ENCODE data around the gene SERPINF2.
A peak's percentile ranks its signal among the peaks of the same experiment; 100 is the strongest.

SERPINF2 gene

DNA sequence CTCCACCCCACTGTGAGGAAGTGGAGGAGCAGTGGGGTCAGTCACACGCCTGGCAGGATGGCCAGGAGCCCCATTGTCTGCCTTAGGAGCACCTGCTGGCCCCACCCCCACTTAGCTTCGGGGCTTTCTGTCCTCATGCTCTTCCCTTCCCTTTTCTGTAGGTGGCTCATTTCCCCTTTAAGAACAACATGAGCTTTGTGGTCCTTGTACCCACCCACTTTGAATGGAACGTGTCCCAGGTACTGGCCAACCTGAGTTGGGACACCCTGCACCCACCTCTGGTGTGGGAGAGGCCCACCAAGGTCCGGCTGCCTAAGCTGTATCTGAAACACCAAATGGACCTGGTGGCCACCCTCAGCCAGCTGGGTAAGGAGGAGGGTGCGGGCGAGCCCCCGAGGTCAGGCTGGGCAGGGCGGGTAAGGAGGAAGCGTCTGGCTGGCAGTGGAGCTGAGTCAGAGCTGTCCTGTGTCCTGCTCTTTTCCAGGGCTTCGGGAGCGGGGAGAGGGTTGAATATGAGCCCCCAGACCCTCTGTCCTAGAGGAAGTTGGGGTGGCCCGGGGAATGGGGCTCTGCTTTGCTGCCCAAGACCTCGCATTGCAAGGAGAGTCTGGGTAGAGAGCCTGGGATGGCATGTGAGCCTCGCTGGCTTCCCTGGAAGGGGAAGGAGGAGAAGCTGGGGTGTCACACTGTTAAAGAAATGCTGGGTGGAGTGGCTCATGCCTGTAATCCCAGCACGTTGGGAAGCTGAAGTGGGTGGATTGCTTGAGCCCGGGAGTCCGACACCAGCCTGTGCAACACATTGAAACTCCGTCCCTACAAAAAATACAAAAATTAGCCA lies 10.0 kb downstream of the SERPINF2 start:
- H2BK5ac ChIP-seq (ENCODE audit: low read length), result no peak overlapping the region
- WGBS (ENCODE audit: extremely low coverage, insufficient coverage, low lambda C conversion rate), result no CpG with 5 or more reads among the region's 18 CpGs
- no peaks in the 10 kb centered on the region for H3K79me2 ChIP-seq (ENCODE audit: control insufficient read depth, insufficient read depth, low read length)
- no peak overlapping the region for H3K27ac ChIP-seq (ENCODE audit: low read depth, low read length)
- no peak overlapping the region for H3K18ac ChIP-seq (ENCODE audit: low read length)
- H3K56ac ChIP-seq (ENCODE audit: low read length), result peak overlapping the region; percentile 57
- H4K8ac ChIP-seq (ENCODE audit: low read depth, low read length), result no peak overlapping the region
- H3K4me2 ChIP-seq (ENCODE audit: low read length), result no peak overlapping the region
- no peak overlapping the region for H2BK15ac ChIP-seq (replicated peaks; ENCODE audit: low read depth)
- H3K27me3 ChIP-seq (ENCODE audit: insufficient read depth, low read length, poor library complexity), result no peaks in the 10 kb centered on the region
- H2AK5ac ChIP-seq (ENCODE audit: low read length), result no peak overlapping the region
- H3K23ac ChIP-seq (ENCODE audit: low read length), result no peak overlapping the region
- H3K4ac ChIP-seq (ENCODE audit: low read depth, low read length), result no peak overlapping the region
- H4K5ac ChIP-seq (ENCODE audit: low read length), result no peak overlapping the region
- no peaks in the 10 kb centered on the region for H3K79me1 ChIP-seq (ENCODE audit: low read length)
- no peaks in the 10 kb centered on the region for H3K36me3 ChIP-seq (ENCODE audit: control insufficient read depth, insufficient read depth, low read length)
- no peak overlapping the region for H3K4me3 ChIP-seq (ENCODE audit: low read length)
- H2BK120ac ChIP-seq (ENCODE audit: low read depth, low read length), result no peak overlapping the region
- peak; percentile 57 for DNase-seq
- no peaks in the 10 kb centered on the region for H3K4me1 ChIP-seq (ENCODE audit: control insufficient read depth, low read depth, low read length)
- H3K9ac ChIP-seq (ENCODE audit: low read length), result no peak overlapping the region

DNA sequence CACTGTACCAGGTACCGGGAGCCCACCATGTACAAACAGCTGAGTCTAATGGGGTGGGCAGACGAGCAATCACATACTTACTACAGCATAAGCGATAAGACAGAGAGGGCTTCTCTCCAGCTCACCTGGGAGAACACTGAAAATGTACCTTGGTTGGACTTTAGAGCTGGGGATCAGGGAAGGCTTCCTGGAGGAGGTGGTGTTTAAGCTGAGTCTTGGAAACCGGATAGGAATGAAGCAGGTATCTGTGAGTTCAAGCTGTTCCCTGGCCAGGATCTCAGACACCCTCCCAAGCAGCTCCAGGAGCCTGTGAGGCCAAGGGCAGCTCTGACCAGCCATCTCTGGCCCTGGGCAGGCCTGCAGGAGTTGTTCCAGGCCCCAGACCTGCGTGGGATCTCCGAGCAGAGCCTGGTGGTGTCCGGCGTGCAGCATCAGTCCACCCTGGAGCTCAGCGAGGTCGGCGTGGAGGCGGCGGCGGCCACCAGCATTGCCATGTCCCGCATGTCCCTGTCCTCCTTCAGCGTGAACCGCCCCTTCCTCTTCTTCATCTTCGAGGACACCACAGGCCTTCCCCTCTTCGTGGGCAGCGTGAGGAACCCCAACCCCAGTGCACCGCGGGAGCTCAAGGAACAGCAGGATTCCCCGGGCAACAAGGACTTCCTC lies 11.2 kb downstream of the SERPINF2 start:
- H3K4ac ChIP-seq (ENCODE audit: low read depth, low read length), result no peak overlapping the region
- H3K56ac ChIP-seq (ENCODE audit: low read length), result no peak overlapping the region
- H4K8ac ChIP-seq (ENCODE audit: low read depth, low read length), result no peak overlapping the region
- H3K18ac ChIP-seq (ENCODE audit: low read length), result no peak overlapping the region
- no peaks in the 10 kb centered on the region for H3K36me3 ChIP-seq (ENCODE audit: control insufficient read depth, insufficient read depth, low read length)
- DNase-seq, result no peak
- no peak overlapping the region for H3K4me2 ChIP-seq (ENCODE audit: low read length)
- H3K27ac ChIP-seq (ENCODE audit: low read depth, low read length), result no peak overlapping the region
- no peaks in the 10 kb centered on the region for H3K4me1 ChIP-seq (ENCODE audit: control insufficient read depth, low read depth, low read length)
- no peak overlapping the region for H4K5ac ChIP-seq (ENCODE audit: low read length)
- no peak overlapping the region for H3K9ac ChIP-seq (ENCODE audit: low read length)
- no CpG with 5 or more reads among the region's 23 CpGs for WGBS (ENCODE audit: extremely low coverage, insufficient coverage, low lambda C conversion rate)
- no peak overlapping the region for H3K4me3 ChIP-seq (ENCODE audit: low read length)
- H2AK5ac ChIP-seq (ENCODE audit: low read length), result no peak overlapping the region
- H3K79me1 ChIP-seq (ENCODE audit: low read length), result no peaks in the 10 kb centered on the region
- no peak overlapping the region for H2BK15ac ChIP-seq (replicated peaks; ENCODE audit: low read depth)
- no peaks in the 10 kb centered on the region for H3K79me2 ChIP-seq (ENCODE audit: control insufficient read depth, insufficient read depth, low read length)
- H3K23ac ChIP-seq (ENCODE audit: low read length), result no peak overlapping the region
- no peak overlapping the region for H2BK5ac ChIP-seq (ENCODE audit: low read length)
- H2BK120ac ChIP-seq (ENCODE audit: low read depth, low read length), result no peak overlapping the region
- no peaks in the 10 kb centered on the region for H3K27me3 ChIP-seq (ENCODE audit: insufficient read depth, low read length, poor library complexity)

DNA sequence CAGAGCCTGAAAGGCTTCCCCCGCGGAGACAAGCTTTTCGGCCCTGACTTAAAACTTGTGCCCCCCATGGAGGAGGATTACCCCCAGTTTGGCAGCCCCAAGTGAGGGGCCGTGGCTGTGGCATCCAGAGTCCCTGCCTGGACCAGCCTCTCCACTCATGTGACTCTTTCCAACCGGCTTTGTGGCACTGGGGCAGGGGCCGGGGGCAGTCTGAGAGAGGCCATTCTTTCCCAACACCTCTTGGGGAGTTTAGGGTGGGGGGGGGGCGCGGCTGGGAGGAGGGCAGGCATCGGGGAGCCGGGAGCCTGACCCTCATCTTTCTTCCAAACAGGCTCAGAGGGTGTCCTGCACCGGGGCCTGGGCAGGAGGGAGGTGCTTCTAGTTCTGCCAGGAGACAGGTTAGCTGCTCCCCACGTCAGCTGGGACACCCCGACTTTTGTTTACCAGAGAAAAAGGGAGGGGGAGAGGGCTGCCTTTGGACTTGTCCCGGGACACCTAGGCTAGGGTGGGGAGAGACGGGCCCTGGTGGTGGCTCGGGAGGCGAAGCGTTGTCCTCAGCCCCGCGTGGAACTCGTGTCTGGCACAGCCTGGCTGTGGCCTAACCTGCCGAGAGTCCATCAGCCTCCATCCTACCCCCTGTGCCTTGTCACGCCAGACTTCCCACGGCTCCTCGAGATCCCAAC lies 11.9 kb downstream of the SERPINF2 start:
- H3K27me3 ChIP-seq (ENCODE audit: insufficient read depth, low read length, poor library complexity), result no peaks in the 10 kb centered on the region
- no peak overlapping the region for H2AK5ac ChIP-seq (ENCODE audit: low read length)
- no peaks in the 10 kb centered on the region for H3K79me1 ChIP-seq (ENCODE audit: low read length)
- H3K9ac ChIP-seq (ENCODE audit: low read length), result no peak overlapping the region
- H3K18ac ChIP-seq (ENCODE audit: low read length), result no peak overlapping the region
- no peak overlapping the region for H3K4me3 ChIP-seq (ENCODE audit: low read length)
- no peak overlapping the region for H3K23ac ChIP-seq (ENCODE audit: low read length)
- H3K4ac ChIP-seq (ENCODE audit: low read depth, low read length), result no peak overlapping the region
- H4K5ac ChIP-seq (ENCODE audit: low read length), result no peak overlapping the region
- H2BK120ac ChIP-seq (ENCODE audit: low read depth, low read length), result no peak overlapping the region
- no peaks in the 10 kb centered on the region for H3K36me3 ChIP-seq (ENCODE audit: control insufficient read depth, insufficient read depth, low read length)
- no peak for DNase-seq
- no peak overlapping the region for H3K4me2 ChIP-seq (ENCODE audit: low read length)
- no CpG with 5 or more reads among the region's 25 CpGs for WGBS (ENCODE audit: extremely low coverage, insufficient coverage, low lambda C conversion rate)
- no peaks in the 10 kb centered on the region for H3K4me1 ChIP-seq (ENCODE audit: control insufficient read depth, low read depth, low read length)
- H2BK5ac ChIP-seq (ENCODE audit: low read length), result no peak overlapping the region
- no peak overlapping the region for H2BK15ac ChIP-seq (replicated peaks; ENCODE audit: low read depth)
- H3K27ac ChIP-seq (ENCODE audit: low read depth, low read length), result no peak overlapping the region
- H3K56ac ChIP-seq (ENCODE audit: low read length), result no peak overlapping the region
- no peaks in the 10 kb centered on the region for H3K79me2 ChIP-seq (ENCODE audit: control insufficient read depth, insufficient read depth, low read length)
- no peak overlapping the region for H4K8ac ChIP-seq (ENCODE audit: low read depth, low read length)

DNA sequence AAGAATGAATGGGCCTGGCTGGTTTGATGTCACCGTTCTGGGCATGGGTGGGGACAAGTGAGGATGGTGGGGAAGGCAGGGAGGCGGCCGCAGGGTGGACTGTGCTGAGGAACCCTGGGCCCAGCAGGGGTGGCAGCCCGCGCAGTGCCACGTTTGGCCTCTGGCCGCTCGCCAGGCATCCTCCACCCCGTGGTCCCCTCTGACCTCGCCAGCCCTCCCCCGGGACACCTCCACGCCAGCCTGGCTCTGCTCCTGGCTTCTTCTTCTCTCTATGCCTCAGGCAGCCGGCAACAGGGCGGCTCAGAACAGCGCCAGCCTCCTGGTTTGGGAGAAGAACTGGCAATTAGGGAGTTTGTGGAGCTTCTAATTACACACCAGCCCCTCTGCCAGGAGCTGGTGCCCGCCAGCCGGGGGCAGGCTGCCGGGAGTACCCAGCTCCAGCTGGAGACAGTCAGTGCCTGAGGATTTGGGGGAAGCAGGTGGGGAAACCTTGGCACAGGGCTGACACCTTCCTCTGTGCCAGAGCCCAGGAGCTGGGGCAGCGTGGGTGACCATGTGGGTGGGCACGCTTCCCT lies 12.7 kb downstream of the SERPINF2 start:
- Histone ChIP-seq H2BK15ac (replicated peaks; ENCODE audit: low read depth) (no peak overlapping the region), H2AK5ac (ENCODE audit: low read length) (no peak overlapping the region), H3K79me2 (ENCODE audit: control insufficient read depth, insufficient read depth, low read length) (no peaks in the 10 kb centered on the region), H2BK5ac (ENCODE audit: low read length) (no peak overlapping the region), H3K79me1 (ENCODE audit: low read length) (no peaks in the 10 kb centered on the region), H3K4me1 (ENCODE audit: control insufficient read depth, low read depth, low read length) (no peaks in the 10 kb centered on the region), H2BK120ac (ENCODE audit: low read depth, low read length) (no peak overlapping the region), H3K36me3 (ENCODE audit: control insufficient read depth, insufficient read depth, low read length) (no peaks in the 10 kb centered on the region), H3K27me3 (ENCODE audit: insufficient read depth, low read length, poor library complexity) (no peaks in the 10 kb centered on the region), H3K4ac (ENCODE audit: low read depth, low read length) (no peak overlapping the region), H4K5ac (ENCODE audit: low read length) (no peak overlapping the region), H3K23ac (ENCODE audit: low read length) (no peak overlapping the region), H3K4me2 (ENCODE audit: low read length) (no peak overlapping the region), H4K8ac (ENCODE audit: low read depth, low read length) (no peak overlapping the region), H3K27ac (ENCODE audit: low read depth, low read length) (no peak overlapping the region), H3K18ac (ENCODE audit: low read length) (no peak overlapping the region), H3K4me3 (ENCODE audit: low read length) (no peak overlapping the region), H3K56ac (ENCODE audit: low read length) (no peak overlapping the region), H3K9ac (ENCODE audit: low read length) (no peak overlapping the region)
- no CpG with 5 or more reads among the region's 20 CpGs for WGBS (ENCODE audit: extremely low coverage, insufficient coverage, low lambda C conversion rate)
- DNase-seq, result no peak

DNA sequence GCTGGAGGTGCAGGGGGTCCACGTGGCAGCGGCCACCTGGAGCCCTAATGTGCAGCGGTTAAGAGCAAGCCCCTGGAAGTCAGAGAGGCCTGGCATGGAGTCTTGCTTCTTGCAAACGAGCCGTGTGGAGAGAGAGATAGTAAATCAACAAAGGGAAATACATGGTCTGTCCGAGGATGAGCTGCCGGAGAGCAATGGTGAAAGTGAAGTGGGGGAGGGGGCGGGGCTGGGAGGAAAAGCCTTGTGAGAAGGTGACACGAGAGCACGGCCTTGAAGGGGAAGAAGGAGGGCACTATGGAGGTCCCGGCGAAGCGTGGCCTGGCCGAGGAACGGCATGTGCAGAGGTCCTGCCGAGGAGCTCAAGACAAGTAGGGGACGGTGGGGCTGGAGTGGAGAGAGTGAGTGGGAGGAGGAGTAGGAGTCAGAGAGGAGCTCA lies 13.2 kb downstream of the SERPINF2 start:
- no peak overlapping the region for H4K8ac ChIP-seq (ENCODE audit: low read depth, low read length)
- H3K27me3 ChIP-seq (ENCODE audit: insufficient read depth, low read length, poor library complexity), result no peaks in the 10 kb centered on the region
- H3K4me1 ChIP-seq (ENCODE audit: control insufficient read depth, low read depth, low read length), result no peaks in the 10 kb centered on the region
- no peak overlapping the region for H2BK5ac ChIP-seq (ENCODE audit: low read length)
- no peak overlapping the region for H2BK15ac ChIP-seq (replicated peaks; ENCODE audit: low read depth)
- no peaks in the 10 kb centered on the region for H3K79me1 ChIP-seq (ENCODE audit: low read length)
- H3K27ac ChIP-seq (ENCODE audit: low read depth, low read length), result no peak overlapping the region
- no peak overlapping the region for H3K4me2 ChIP-seq (ENCODE audit: low read length)
- no peak overlapping the region for H3K23ac ChIP-seq (ENCODE audit: low read length)
- H2AK5ac ChIP-seq (ENCODE audit: low read length), result no peak overlapping the region
- H3K9ac ChIP-seq (ENCODE audit: low read length), result no peak overlapping the region
- WGBS (ENCODE audit: extremely low coverage, insufficient coverage, low lambda C conversion rate), result no CpG with 5 or more reads among the region's 17 CpGs
- H3K56ac ChIP-seq (ENCODE audit: low read length), result peak overlapping the region; percentile 5
- DNase-seq, result peak; percentile 27
- H3K18ac ChIP-seq (ENCODE audit: low read length), result no peak overlapping the region
- H3K36me3 ChIP-seq (ENCODE audit: control insufficient read depth, insufficient read depth, low read length), result no peaks in the 10 kb centered on the region
- H3K4ac ChIP-seq (ENCODE audit: low read depth, low read length), result no peak overlapping the region
- no peak overlapping the region for H4K5ac ChIP-seq (ENCODE audit: low read length)
- H3K4me3 ChIP-seq (ENCODE audit: low read length), result no peak overlapping the region
- H2BK120ac ChIP-seq (ENCODE audit: low read depth, low read length), result no peak overlapping the region
- H3K79me2 ChIP-seq (ENCODE audit: control insufficient read depth, insufficient read depth, low read length), result no peaks in the 10 kb centered on the region

All from mesendoderm (in vitro differentiated cells).